ENCODE data around the gene DGKI.
"Not testable (repeated sequence)": the region's sequence is repeated elsewhere in the genome, so short reads cannot be mapped to it uniquely, and the experiment has no call there.

DGKI gene

GRCh38 chr7:137448572-137448971, 398.2 kb downstream of the DGKI start:
- not testable (repeated sequence) for DNase-seq

- DNase-seq: no peak
Observed at GRCh38 chr7:137446025-137446424, 400.7 kb downstream of the DGKI start.

GRCh38 chr7:137445268-137445667, 401.5 kb downstream of the DGKI start:
- DNase-seq: no peak

- no peak for DNase-seq
Observed at GRCh38 chr7:137443616-137444015, 403.2 kb downstream of the DGKI start.

GRCh38 chr7:137441451-137441850, 405.3 kb downstream of the DGKI start:
- no peak for DNase-seq

DNA sequence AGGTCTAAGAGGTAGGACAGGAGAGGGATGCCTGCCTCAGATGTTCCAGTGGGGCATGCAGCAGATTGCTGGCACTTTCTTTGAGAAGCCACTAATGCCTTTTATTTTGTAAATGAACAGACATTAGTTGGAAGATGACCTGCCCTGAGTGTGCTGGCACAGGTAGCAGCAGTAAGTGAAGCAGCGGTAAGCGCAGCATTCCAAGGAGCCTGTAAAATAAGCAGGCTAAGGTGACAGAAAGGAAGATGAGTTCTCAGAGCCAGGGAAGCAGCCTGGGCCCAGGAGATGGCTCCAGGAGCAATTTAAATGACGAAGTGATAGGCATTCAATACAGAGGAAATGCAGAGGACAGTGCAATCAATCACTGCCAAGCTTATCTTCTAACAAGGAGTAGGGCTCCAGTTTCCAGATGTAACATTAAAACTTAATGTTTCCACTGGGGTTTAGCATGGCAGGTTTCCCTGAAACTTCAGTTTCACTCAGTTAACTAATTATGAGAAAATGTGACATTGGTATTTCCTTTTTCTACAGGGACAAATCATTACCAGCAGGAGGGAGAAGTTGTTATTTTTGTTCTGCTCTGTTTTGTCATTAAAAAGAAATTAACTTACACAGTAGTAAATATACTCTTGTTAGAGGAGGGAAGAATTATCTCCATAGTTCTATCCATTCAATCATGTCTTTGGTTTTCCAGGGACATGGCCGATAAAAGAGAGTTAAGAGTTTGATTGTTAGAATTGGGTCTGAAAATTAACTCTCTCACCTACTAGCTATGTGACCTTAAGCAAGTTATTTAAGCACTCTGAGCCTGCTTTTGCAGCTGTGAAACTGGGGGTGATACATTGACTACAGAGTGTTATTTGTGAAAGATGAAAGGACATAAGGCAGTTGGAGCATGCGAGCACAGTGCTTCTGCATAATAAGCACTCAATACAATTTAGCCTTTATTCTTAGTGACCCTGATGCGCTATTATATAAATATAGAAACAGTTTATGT, 406.6 kb downstream of the DGKI start:
- no peak for DNase-seq

- no peak for DNase-seq
Observed at GRCh38 chr7:137434946-137435345, 411.8 kb downstream of the DGKI start.

DNA sequence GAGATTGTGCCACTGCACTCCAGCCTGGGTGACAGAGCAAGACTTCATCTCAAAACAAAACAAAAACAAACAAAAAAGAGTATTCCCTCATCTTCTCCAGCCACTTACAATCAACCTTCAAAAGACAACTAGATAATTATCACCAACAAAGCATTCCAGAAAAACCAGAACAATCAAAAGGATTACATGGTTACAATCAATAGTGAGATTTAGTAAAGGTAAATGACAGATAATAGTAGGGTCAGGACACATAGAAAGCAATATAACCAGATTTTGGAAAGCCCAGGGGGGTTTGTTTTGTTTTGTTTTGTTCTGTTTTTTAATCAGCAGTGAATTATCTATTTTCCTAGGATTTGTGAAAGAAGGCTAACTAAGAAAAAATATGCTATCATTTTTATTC, 412.2 kb downstream of the DGKI start:
- DNase-seq: no peak

DNA sequence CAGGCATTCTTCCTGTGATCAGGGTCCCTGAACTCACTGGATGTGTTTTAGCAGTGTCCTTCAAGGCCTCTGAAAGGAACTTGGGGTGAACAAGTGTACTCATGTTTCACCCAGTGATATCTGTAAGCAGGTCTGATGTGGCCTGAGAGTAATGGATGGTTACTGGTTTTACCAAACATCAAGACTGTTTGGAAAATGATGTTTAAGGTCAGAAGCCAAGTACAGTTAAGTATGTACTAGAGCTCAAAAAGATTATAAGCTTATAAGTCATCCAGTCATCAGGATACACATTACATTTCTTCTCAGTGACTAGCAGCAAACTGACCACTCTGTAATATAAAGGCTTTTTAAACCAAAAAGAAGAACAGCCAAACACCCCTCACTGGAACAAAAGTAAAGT, 423.5 kb downstream of the DGKI start:
- DNase-seq: no peak

GRCh38 chr7:137421366-137421765, 425.4 kb downstream of the DGKI start:
- DNase-seq: no peak

- no peak for DNase-seq
Observed at GRCh38 chr7:137418841-137419240, 427.9 kb downstream of the DGKI start.

DNA sequence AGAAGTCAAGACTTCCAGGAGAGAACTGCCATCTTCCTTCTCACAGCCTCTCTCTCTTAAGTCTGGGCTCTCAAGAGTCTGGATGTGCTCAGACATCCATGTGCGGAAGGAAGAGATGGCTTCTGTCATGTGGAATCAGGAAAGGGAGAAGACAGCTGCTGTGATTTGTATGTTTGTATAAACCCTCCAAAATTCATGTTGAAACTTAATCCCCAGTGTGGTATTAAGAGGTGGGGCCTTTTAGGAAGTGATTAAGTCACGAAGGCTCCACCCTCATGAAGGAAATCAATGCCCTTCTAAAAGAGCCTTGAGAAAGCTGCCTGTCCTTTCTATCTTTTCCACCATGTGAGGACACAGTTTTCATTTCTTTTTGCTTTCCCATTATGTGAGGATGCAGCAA, 429.3 kb downstream of the DGKI start:
- DNase-seq: no peak

- no peak for DNase-seq
Observed at GRCh38 chr7:137413901-137414300, 432.9 kb downstream of the DGKI start.

DNA sequence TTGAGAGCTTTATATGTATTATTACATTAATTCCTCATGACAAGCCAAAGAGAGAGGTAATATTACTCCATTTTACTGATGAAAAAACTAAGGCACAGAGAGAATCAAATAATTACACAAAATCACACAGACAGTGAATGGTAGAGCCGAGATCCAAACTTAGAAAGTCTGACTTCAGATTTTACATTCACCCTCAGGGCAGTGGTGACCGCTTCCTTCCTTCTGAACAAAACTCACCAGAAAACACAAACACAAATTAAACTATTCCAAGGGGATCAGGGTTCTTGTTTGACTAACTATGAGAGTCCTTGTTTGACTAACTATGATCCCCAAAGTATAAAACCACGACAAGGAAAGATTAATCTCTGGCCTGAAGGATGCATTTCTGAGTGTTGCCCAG, 435.3 kb downstream of the DGKI start:
- DNase-seq: no peak

DNA sequence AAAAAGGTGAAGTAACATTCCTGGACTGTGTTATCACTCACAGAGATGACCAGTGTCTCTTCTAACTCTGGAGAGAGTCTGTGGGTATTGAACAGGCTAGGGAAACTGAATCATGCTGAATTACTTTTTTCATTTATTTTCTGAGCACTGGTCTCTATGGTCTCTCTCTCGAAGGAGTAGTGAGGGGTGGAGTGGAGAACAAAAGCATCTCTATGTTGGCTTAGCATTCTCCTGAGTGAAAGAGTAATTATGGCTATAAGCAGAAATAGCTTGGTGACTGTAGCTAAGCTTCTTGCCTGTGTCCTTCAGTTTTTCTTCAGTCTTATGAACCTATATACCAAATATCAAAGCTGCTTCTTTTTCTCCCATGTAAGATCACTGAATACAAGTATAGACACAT, 438.6 kb downstream of the DGKI start:
- no peak for DNase-seq

GRCh38 chr7:137407078-137407477, 439.7 kb downstream of the DGKI start:
- DNase-seq: no peak

GRCh38 chr7:137404660-137405317, 442.0 kb downstream of the DGKI start:
- no peak for DNase-seq

- no peak for DNase-seq
Observed at GRCh38 chr7:137403353-137403695, 443.4 kb downstream of the DGKI start.

- DNase-seq: no peak
Observed at GRCh38 chr7:137402536-137403352, 444.0 kb downstream of the DGKI start.

DNA sequence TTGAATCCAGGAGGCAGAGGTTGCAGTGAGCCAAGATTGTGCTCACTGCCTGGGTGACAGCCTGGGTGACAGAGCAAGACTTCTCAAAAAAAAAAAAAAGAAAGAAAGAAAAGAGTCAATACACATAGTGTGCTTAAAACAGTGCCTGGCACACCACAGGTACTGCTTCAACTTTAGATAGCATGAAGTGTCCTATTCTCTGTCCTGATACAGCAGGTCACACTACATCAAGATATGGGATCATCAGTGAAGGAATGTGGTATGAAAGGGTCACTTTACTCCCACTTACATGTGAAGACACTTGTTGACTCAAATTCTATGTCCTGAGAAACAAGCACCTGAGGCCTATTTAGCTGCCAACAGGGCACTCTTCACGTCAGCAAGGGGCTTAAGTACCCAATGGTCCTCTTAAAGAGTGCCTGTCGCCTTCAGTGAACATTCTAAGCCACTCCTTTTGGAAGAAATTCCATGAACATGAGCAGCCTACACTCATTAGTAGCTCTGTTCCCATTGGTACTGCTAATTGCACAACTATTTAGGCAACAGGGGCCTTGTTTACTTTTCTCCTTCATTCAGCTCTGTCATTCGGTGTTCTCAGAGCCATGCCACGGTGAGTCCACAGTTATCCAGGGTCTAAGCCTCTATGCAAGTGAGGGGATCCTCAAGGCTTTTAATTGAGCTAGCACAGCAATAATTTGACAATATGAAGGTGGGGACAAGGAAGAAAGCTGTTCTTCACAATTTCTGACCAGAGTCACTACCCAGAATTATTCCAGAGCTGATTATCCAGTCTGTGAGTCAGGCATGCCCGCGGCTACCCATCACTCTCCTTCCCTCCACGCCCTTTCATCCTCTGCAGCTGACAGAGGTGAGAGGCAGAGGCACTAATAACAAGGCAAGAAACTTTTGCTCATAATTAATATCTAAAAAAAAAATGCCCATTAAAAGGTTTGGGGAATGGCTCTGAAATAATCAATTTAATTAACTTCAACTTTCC, 446.6 kb downstream of the DGKI start:
- DNase-seq: no peak

GRCh38 chr7:137396051-137396450, 450.7 kb downstream of the DGKI start:
- DNase-seq: no peak

DNA sequence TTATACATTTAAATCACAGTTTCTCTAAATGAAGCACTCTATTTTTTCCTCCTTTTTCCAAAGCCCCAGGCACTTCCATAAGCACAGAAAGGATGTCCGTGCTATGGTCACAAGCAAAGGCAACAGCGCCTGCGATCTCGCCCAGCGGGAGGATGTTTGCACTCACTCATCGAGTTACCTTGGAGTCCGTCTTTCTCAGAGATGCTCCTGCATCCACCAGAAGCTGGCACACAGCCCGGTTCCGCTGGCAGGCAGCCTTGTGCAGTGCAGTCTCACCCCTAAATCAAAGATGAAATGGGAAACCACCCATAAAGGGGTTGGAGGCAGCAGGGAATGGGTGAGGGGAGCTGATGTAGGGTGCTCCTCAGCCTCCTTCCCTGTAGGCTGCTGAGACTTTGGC, 451.4 kb downstream of the DGKI start:
- DNase-seq: peak; percentile 10

Data from DMS153 (cell line).